T-helper 1 cell (primary cell): ENCODE results near the gene HPCAL1.
"Not testable (repeated sequence)": the region's sequence is repeated elsewhere in the genome, so short reads cannot be mapped to it uniquely, and the experiment has no call there.

ENCODE experiments used
- DNase-seq, 5 donors: peaks; one replicate each; pipeline ENCODE4 v3.0.0-alpha.2; 2012 to 2020
- total RNA-seq, 4 donors: gene quantifications; one replicate each; lab custom pipeline; 2026; lab: John Stamatoyannopoulos, UW

The HPCAL1 gene
- total RNA-seq, result 40.9 to 55.9 (median 45.7) reads per million in 4 donors

DNA sequence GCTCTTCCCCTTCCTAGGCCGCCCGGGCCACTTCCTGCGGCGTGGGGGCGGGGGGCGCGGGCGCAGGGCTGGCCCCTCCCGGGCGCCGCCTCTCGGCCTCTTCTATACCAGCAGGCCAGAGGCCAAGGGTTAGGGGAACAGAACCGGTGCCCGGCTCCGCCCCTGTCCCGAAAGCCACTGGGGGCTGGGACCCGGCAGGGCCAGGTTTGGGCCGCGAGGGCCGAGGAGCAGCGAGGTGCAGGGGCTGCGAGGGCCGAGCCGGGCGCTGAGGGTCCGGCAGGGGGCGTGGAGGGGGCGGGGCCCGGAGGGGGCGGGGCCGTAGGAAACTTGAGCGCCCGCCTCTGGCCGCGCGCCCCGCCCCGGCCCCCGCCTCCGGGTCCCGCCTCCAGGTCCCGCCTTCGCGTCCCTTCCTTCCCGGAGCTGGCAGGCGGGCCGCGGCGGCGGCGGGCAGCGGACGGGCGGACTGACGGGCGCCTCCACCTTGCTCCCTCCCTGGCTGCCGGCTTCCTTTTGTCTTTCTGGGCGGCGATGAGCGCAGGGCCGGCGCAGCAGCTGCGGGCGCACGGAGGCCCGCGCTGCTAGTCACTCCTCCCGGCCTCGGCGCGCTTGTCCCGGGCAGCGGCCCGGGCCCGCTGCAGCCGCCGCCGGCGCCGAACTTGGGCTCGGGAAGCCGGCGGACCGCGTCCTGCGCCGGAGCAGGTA lies at the start of gene HPCAL1:
HPCAL1 (plus strand) TSS at position 426 of the 702 bp plus-strand sequence. CDS start 116,854 bp downstream, outside the sequence.
- DNase-seq, result peak; percentile 71 to 86 (median 76)

DNA sequence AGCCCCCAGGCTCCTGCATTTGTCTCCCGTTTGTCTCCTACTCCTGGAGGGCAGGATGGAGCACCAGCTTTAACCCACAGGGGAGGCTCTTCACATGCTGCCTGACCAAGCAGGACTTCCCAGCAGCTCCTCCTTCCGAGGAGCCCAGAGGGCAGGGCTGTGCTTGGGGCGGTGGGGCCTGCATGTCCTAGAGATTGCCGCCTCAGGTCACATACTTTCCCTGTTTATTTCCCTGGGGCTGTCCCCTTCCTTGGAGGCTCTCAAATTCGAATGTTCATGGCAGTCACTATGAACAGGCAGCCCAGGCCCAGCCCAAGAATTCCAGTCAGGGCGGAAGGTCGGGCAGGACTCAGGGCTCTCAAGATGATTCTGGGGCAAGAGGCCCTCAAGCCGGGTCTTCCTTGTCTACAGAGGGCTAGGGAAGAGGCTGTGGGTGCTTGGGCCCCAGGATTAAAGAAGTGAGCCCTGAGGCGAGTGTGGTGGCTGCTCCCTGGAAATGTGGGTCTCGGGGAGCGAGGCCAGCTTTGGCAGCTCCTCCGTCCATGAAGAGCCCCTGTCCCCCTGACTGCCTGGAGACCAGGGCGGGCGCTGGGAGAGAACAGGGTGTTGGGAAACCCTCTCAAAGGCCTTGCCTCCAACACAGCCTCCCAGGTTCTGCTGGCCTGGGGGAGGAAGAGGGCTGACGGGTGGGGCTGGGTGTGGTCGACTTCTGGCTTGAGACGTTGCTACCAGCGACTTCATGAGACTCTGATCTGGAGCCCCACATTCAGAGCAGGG lies 48.9 kb upstream of the HPCAL1 start:
- DNase-seq, result peak in 1 of 5 donors; percentile 9

DNA sequence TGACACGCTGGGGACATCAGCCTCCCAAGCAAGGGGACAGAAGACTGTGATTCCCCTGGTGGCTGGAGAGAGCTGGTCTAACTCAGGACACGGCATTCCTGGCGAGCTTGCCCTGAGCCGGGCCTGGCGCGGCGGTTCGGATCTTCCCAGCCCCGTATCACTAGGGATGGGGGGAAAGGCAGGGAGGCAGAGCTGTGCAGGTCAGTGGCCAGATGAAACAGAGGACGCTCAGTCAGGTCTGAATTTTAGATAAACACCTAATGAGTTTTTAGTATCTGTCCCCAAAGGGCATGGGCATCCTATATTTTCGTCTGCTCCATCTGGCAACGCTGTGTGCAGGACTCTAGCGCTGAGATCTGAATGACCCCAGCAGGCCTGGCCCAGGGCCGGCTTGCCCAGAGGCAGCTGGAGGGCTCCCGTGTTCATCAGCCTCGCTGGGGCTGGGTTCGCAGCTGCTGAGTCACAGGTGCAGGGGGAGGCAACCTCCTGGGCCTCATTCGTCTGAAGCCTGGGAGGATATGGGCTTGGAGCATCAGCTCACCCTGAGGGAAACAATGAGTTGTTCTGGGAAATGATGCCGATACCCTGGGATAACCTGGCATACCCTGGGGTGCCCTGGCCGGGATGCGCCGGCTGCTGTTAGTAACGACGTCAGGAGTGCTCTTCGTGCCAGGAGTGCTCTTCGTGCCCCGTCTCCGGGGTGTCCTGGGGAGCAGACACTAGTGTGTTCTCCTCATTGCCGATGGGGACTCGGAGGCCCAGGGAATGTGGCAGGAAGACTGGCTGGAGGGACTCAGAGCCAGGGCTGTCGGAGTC lies 48.1 kb upstream of the HPCAL1 start:
- DNase-seq, result peak in 1 of 5 donors; percentile 0

DNA sequence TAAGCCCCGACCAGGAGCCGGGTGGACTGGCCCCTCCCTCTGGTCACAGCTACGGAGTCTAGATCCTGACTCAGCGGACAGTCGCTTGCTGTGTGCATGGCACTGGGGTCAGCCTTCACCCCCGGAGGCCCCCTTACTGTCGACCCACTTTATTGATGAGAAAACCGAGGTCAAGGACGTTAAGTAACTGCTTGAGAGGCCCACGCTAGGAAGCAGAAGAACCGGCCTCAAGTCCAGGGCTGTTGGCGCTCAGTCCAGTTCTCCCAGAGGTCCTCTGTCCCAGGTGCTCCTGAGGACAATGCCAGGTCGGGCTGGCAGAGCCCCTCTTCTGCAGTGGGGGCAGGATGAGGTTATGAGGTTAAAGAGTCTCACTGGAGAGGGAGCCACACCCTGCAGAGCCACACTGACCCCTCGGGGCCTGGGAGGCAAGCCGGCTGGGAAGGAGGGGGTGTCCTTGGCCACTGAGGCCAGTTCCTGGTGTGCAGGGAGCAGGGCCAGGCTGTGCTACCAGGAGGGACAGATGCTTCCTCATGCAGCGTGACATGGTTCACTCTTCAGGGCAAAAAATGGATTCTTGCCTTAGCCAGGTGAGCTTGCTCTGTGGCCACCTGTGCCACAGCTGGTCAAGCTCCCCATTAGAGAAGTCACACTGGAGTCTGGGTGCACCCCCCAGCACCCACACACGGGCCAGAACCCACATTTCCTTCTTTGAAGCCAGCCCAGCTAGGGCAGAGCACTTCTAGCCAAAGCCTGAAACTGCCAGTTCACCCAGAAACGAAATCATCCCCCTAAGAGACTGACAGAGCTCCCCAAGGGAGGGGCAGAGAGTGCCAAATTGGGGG lies 47.3 kb upstream of the HPCAL1 start:
- peak in 1 of 5 donors; percentile 3 for DNase-seq

DNA sequence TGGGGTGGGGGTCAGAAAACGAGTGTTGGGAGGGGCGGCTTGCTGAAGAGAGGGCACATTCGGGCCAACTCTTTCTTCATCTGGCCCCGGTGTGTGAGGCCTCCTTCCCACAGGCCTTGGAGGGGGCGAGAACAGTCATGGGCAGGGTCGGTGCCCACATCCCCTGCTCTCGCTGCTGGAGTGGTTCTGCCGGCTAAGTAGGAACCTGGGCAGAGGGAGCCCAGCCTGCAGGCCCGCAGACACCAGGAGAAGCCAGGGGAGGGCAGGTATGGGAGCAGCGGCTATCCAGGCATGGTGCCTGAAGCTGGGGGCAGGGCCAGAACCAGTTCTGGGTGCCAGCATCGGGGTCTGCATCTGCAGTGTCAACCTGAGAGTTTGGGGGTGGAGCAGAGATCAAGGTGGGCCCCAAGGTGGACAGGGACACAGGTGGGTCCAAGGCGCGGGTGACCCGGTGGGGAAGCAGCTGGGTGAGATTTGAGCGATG lies 46.6 kb upstream of the HPCAL1 start:
- DNase-seq, result no peak

DNA sequence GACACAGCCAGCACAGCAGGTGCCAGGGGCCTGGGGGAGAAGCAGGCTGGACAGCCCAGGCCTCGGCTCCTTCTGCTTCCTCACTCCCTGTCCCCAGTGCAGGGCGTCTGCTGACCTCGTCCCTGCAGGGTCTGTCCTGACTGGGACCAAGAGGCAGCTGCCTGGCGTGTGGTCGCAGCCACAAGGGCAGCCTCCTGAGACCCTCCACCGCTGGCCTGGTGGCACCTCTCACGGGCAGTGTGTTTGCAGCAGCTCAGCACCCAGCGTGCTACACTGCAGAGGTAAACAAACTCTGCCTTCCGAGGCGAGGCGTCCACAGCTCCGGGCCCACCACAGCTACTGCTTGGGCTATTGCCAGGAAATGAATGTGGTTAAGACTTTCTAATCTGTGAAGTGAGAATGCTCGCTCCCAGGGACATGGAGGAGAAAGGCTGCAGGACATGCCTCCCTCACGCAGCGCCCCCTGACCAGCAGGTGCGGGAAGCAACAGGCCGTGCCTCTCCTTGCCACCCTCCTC lies 46.1 kb upstream of the HPCAL1 start:
- peak in 1 of 5 donors; percentile 7 for DNase-seq

DNA sequence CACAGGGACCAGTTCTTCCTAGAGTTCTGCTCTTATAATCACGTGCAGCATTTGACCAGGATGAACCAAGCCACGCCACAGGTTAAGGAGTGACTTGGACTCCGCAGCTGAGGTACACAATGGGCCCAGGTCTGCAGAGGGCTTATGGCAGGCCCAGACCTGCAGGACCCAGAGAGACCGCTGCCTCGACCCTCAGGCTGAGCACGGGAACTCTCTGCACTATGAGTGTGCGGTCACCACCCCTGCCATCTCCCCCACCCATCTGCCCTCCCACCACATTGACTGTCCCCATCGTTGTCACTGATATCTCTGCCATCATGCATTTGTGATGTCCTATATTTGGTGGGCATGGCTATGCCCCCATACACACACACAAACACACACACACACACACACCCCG lies 45.7 kb upstream of the HPCAL1 start:
- peak in 1 of 5 donors; percentile 1 for DNase-seq

DNA sequence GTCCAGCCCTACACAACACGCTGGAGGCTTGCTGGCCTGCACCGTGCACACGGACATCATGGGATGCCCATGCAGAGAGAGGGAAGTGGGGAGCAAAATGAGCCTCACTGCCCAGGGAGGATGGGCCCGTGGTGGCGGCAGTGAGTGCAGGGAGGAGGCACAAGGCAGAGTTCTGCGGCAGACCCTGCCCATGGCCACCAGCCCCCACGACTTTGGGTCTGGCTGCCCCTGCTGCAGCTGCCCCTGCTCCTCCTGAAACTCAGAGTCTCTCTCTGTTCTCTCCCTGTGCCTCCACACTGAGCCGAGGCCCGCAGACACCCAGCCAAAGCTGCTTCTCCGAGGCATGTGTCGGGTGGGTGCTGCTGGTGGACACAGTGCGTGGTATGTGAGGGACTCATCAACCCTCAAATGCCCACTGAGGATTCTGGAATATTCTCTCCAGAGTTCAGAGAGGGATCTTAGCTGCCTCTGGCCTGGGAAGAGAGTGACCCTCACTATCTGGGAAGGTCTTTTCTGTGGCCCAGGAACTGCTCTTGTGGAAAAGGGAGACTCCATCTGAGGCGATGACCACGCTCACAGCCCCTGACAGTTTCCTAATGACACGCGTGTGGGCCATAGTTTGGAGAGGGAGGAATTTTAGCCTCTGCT lies 45.1 kb upstream of the HPCAL1 start:
- peak in 1 of 5 donors; percentile 7 for DNase-seq

DNA sequence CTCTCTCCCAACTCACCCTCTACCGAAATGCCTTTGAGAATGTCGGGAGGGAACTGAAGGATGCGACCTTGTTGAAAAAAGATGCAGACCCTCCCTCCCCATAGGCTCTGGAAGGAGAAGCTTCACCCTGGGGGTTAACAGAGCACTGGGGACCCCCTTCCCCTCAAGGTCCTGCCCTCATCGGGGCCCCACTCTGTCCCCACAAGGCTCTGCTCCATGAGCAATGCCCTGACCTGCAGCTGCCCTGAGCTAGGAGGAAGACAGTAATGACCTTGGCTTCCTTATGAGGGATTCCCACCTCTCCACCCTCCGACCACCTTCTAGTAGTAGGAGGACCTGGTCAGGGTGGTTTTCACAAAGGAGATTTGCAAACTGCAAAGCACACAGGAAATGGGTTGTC lies 44.4 kb upstream of the HPCAL1 start:
- peak in 1 of 5 donors; percentile 1 for DNase-seq

DNA sequence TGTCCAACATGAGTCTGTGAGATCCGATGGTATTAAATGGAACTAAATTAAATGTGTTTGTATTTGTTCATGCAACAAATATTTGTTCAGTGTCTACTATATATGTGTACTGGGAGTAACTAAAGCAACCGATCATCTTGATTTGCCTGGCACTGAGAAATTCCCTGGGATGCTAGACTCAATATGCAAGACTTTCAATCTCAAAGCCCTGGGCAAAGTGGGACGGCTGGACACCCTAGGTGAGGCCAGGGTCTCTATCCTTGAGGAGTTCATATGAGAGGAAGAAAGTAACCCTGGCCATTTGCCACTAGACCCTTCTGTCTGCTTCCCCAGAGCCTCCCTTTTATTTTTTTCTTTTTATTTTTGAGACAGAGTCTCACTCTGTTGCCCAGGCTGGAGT lies 44.0 kb upstream of the HPCAL1 start:
- no peak for DNase-seq

DNA sequence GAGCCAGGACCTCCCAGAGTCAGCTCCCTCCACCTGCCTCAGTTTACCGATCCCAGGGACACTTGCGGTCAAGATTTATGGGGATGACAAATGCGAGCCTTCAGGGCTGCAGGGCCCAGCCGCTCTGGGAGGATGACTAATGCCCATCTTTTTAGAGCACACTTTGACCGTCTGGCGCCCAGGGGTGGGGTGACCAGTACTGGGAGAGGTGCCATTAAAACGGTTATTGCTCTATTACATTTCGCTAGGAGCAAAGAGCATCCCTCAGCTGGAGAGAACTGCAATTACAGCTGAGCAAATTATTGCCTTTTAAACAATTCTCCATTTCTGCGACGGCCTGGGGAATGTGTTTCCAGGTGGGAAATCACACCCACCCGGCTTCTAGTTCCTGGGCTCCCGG lies 42.6 kb upstream of the HPCAL1 start:
- peak in 1 of 5 donors; percentile 2 for DNase-seq

DNA sequence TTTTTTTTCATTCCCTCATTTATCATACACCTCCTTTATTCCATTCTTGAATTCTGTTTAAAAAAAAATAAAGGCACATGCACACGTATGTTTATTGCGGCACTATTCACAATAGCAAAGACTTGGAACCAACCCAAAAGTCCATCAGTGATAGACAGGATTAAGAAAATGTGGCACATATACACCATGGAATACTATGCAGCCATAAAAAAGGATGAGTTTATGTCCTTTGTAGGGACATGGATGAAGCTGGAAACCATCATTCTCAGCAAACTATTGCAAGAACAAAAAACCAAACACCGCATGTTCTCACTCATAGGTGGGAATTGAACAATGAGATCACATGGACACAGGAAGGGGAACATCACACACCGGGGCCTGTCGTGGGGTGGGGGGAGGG lies 39.2 kb upstream of the HPCAL1 start:
- not testable (repeated sequence) for DNase-seq

DNA sequence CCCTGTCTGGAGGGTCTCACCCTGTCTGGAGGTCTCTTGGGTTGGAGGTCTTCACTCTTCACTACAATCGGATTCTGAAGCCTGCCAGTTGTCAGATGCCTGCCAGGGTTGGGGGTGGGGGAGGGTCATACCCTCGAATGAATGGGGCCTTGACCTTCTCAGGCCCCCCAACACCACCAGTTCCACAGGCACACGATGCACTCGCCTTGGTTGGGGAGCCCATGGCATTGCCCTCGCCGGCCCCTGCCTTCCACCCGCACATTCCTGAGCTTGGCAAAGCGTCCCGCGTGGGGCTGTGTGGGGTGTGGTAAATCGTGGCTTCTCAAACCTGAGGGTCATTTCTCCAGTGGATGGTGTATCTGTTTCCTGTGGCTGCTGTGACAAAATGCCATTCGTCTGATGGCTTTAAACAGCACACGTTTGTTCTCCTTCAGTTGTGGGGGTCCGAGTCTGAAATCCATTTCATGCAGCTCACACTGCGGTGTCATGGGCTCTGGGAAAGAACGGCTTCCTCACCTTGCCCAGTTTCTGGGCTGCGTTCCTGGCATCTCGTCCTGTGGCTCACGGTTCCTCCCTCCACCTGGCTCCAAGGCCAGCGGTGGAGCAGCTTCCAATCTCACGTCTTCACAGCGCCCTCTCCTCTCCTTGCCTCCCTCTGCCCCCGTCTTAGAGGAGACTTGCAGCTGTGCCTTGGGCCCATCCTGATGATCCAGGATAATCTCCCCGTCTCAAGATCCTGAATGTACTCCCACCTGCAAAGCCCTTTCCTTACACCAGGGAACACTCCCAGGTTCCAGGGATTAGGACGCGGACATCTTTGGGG lies 38.0 kb upstream of the HPCAL1 start:
- DNase-seq, result peak in 1 of 5 donors; percentile 5

DNA sequence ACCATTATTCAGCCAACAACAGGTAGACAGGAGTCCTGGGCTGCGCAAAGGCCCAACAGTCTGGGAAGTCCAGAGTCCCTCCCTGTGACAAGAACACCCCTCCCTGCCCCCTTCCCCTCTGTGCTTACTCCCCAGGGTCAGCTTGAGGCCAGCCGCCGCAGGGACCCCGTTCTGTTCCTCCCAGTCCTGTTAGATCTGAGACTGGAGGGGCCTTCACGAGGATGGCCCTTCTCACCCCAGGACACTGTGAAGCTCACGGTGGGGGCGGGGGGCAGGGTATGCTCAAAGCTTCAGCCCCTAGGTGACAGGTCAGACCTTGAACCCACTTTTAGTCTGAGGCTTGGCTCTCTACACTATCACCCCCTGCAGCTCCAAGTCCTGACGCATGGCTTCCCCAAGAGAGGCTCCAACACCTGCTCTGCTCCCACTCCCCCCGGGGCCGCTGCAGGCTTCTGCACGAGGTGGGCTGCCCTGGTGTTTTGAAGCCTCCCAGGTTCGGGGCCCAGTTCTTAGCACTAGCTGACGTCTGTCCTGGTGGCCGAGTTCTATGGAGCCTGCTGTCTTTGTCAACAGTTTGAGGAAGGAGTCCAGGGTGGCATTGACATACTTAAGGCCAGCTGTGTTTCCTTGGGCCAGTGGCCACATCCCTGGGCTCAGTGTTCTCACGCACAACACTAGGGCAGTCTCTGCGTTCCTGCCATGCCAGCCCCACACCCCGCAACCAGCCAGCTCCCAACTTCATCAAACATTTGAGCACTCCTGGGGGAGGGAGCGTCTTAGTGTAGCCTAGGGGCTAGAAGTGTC lies 37.2 kb upstream of the HPCAL1 start:
- DNase-seq, result peak in 1 of 5 donors; percentile 5

DNA sequence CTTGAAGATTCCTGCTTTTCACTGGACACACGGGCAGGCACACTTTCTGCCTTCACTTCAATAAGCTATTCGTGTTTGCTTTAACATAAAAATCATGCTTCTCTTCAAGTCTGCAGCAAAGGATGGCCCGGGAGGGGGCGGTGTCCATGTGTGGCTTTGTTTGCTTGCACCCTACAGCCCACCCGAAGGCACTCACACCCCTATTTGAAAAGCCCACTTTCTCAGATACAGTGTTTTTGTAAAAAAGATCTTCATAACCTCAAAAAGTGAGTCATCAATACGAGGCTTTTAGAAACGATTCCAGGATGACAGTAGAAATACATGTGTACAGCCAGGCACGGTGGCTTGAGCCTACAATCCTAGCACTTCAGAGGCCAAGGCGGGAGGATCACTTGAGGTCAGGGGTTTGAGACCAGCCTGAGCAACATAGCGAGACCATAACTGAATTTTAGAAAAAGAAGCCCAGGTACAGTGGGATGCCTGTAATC lies 36.5 kb upstream of the HPCAL1 start:
- DNase-seq, result no peak

DNA sequence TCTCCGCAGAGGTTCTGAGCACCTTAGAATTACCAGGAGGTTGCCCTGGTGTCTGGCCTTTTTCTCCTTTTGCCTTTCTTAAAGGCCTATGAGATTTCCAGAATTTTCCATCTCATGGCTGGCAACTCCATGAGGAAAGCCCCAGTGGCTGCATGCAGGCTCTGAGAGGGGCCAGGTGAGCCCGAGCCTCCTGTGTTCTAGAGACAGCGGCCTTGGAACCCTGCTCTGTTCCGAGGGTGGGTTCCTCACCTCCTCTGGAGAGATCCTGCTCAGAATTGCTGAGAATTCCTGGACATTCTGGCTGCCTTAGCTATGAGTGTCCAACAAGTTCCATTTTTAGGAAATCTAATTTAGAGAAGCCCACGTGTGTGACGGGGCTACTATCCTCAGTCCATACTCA lies 35.7 kb upstream of the HPCAL1 start:
- peak in 1 of 5 donors; percentile 5 for DNase-seq

DNA sequence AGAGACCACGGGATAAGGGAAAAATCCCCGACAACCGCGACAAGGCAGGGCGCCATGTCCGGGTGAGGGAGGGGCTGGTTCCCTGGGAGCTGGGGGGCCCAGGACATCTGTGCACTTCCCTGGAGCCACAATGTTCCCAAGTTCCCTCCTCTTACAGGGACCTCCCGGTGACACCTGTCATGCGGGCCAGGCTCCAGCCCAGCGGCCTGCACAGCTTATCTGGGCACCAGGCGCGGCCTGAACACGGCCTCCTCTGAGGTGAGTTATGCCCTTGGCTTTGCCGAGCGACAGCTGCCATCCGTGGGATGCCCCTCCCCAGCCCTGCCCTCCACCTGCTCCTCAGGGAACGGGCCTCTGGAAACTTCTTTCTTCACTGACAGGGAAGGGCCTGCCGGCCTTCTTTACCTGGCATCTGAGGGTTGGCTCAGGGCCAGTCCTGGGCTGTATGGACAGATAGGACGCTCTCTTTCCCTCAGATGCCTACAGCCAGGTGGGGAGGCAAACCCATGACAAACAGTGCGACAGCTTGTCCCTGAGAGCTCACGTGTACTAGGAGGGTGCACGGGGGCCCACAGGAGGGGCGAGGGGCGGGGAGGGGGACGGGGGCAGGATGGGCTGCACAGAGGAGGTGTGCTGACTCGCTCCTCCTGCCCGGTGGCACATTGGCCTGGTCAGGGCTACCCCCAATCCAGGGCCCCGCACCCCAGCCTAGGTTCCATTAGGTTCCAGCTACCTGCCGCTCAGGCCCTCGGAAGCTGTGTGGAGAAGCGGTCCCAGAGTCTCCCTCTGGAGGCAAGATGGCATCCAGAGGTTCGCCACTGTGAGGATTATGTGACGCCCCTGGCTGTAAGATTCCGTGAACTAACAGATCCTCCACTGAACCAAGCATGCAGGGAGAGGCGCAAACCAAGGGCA lies 34.9 kb upstream of the HPCAL1 start:
- peak in 1 of 5 donors; percentile 7 for DNase-seq

DNA sequence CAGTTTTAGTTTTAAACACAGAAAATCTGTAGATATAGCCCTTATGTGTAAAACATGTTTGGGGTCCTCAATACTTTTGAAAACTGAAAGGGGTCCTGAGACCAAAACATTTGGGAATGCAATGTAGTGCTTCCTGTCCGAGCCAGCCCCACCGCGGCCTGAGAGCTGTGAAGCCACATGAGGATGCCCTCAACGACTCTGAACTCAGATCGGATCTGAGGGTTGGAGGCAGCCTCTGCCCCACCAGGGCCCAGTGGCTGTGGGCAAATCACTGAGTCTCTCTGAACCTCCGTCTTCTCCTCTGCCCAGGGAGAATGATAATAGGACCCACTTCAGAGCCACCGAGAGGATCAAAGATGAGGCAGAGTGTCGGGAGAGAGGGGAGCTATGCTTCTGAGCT lies 33.4 kb upstream of the HPCAL1 start:
- no peak for DNase-seq
